Retina (tissue), 1 donor: ENCODE data around the gene ZCCHC18.
"Not testable (repeated sequence)": the region's sequence is repeated elsewhere in the genome, so short reads cannot be mapped to it uniquely, and the experiment has no call there.

Experiments
- DNase-seq: peaks from one replicate; pipeline ENCODE4 v3.0.0-alpha.2; 2016

Gene ZCCHC18

GRCh38 chrX:104112326-104112951 is at the start of gene ZCCHC18:
Gene ZCCHC18 (plus strand): TSS chrX:104112523. CDS start chrX:104114112, 1,589 bp downstream.
- peak; percentile 90 for DNase-seq

GRCh38 chrX:104062636-104063035 is 49.7 kb upstream of the ZCCHC18 start:
- not testable (repeated sequence) for DNase-seq

- not testable (repeated sequence) for DNase-seq
Measured at GRCh38 chrX:104075778-104076445, 36.4 kb upstream of the ZCCHC18 start, which contains the start of gene TMSB15C. Gene TMSB15C (minus strand): TSS chrX:104076236.

- DNase-seq, result not testable (repeated sequence)
Measured at GRCh38 chrX:104077854-104078253, 34.5 kb upstream of the ZCCHC18 start.

- no peak for DNase-seq
Measured at GRCh38 chrX:104084063-104084462, 28.3 kb upstream of the ZCCHC18 start.

- DNase-seq, result no peak
Measured at GRCh38 chrX:104084534-104085277, 27.6 kb upstream of the ZCCHC18 start.

- DNase-seq, result no peak
Measured at GRCh38 chrX:104085477-104085876, 26.8 kb upstream of the ZCCHC18 start.

- DNase-seq, result no peak
Measured at GRCh38 chrX:104085919-104086318, 26.4 kb upstream of the ZCCHC18 start.

GRCh38 chrX:104098151-104098808 is 14.0 kb upstream of the ZCCHC18 start:
- peak; percentile 27 for DNase-seq

- no peak for DNase-seq
Measured at GRCh38 chrX:104098919-104099318, 13.4 kb upstream of the ZCCHC18 start.

GRCh38 chrX:104104676-104105075 is 7.6 kb upstream of the ZCCHC18 start:
- DNase-seq, result no peak

GRCh38 chrX:104105330-104106262 is 6.7 kb upstream of the ZCCHC18 start:
- no peak for DNase-seq

GRCh38 chrX:104108955-104109354 is 3.4 kb upstream of the ZCCHC18 start:
- DNase-seq, result no peak

GRCh38 chrX:104110491-104111240 is 1.7 kb upstream of the ZCCHC18 start:
- not testable (repeated sequence) for DNase-seq

GRCh38 chrX:104113222-104113965 is 1.1 kb downstream of the ZCCHC18 start:
- DNase-seq, result peak; percentile 77

GRCh38 chrX:104117759-104118158 is 5.4 kb downstream of the ZCCHC18 start:
- DNase-seq, result no peak

- DNase-seq, result no peak
Measured at GRCh38 chrX:104118765-104119164, 6.4 kb downstream of the ZCCHC18 start.

- DNase-seq, result no peak
Measured at GRCh38 chrX:104122829-104123228, 10.5 kb downstream of the ZCCHC18 start.

- no peak for DNase-seq
Measured at GRCh38 chrX:104126856-104127255, 14.5 kb downstream of the ZCCHC18 start.

- DNase-seq, result no peak
Measured at GRCh38 chrX:104130808-104131207, 18.5 kb downstream of the ZCCHC18 start.
